H9 (cell line): ENCODE results near the gene PNPLA6. TPM values are rescaled to one million over a fixed set of nuclear protein-coding genes. Genes with fewer than 3 reads are reported as not detected.

Experiments used
- DNase-seq: peaks from one replicate; pipeline ENCODE4 v3.0.0-alpha.2; 2017
- H2AFZ ChIP-seq: one replicate; pipeline ENCODE4 v1.6.1; 2013; ENCODE audit warnings: mild to moderate bottlenecking, low read length, control low read depth, moderate library complexity
- H2AK5ac ChIP-seq: 2 replicates; pipeline ENCODE4 v1.6.1; 2013; ENCODE audit warnings: low read length, control low read depth, mixed read lengths; ENCODE audit not compliant: insufficient read length
- H2BK120ac ChIP-seq: one replicate; pipeline ENCODE4 v1.6.1; 2013; ENCODE audit warnings: low read depth, mild to moderate bottlenecking, low read length, control low read depth, inconsistent platforms; ENCODE audit not compliant: poor library complexity, severe bottlenecking
- H2BK12ac ChIP-seq: 2 replicates; pipeline ENCODE4 v1.6.1; 2013; ENCODE audit warnings: low read length, control low read depth, mixed read lengths, low read depth; ENCODE audit not compliant: insufficient read length
- H2BK15ac ChIP-seq: 2 replicates; pipeline ENCODE4 v1.6.1; 2013; ENCODE audit warnings: low read depth, low read length, control low read depth
- H2BK20ac ChIP-seq: one replicate; pipeline ENCODE4 v1.6.1; 2013; ENCODE audit warnings: low read depth, mild to moderate bottlenecking, low read length, control low read depth, inconsistent platforms; ENCODE audit not compliant: poor library complexity, severe bottlenecking
- H2BK5ac ChIP-seq: 2 replicates; pipeline ENCODE4 v1.6.1; 2013; ENCODE audit warnings: low read length, control low read depth, mixed read lengths; ENCODE audit not compliant: insufficient read length
- H3K14ac ChIP-seq: 2 replicates; pipeline ENCODE4 v1.6.1; 2013; ENCODE audit warnings: low read length, control low read depth; ENCODE audit not compliant: insufficient read depth
- H3K18ac ChIP-seq: 2 replicates; pipeline ENCODE4 v1.6.1; 2013; ENCODE audit warnings: low read depth, mild to moderate bottlenecking, mixed read lengths, low read length, control low read depth; ENCODE audit not compliant: insufficient read length
- H3K23ac ChIP-seq: 2 replicates; pipeline ENCODE4 v1.6.1; 2013; ENCODE audit warnings: low read length, control low read depth, mixed read lengths, low read depth; ENCODE audit not compliant: insufficient read length
- H3K23me2 ChIP-seq: 2 replicates; pipeline ENCODE4 v1.6.1; 2013; ENCODE audit warnings: low read depth, mild to moderate bottlenecking, mixed read lengths, low read length, control low read depth; ENCODE audit not compliant: insufficient read length, poor library complexity, severe bottlenecking
- H3K27ac ChIP-seq: 2 replicates; pipeline ENCODE4 v1.5.1; 2013; ENCODE audit warnings: low read length, control low read depth, mixed read lengths, low read depth; ENCODE audit not compliant: insufficient read length
- H3K27me3 ChIP-seq: 2 replicates; pipeline ENCODE4 v1.6.1; 2013; ENCODE audit warnings: low read length, control low read depth, inconsistent platforms; ENCODE audit not compliant: insufficient read depth
- H3K4ac ChIP-seq: 2 replicates; pipeline ENCODE4 v1.6.1; 2013; ENCODE audit warnings: low read depth, mild to moderate bottlenecking, control low read depth, inconsistent platforms, low read length, moderate library complexity
- H3K4me1 ChIP-seq: 2 replicates; pipeline ENCODE4 v1.6.1; 2013; ENCODE audit warnings: low read length, control low read depth, inconsistent platforms; ENCODE audit not compliant: insufficient read depth
- H3K4me2 ChIP-seq: 2 replicates; pipeline ENCODE4 v1.6.1; 2013; ENCODE audit warnings: low read length, control low read depth, mixed read lengths; ENCODE audit not compliant: insufficient read length, insufficient read depth
- H3K56ac ChIP-seq: 2 replicates; pipeline ENCODE4 v1.6.1; 2013; ENCODE audit warnings: low read depth, mild to moderate bottlenecking, mixed read lengths, low read length, control low read depth; ENCODE audit not compliant: insufficient read length
- H3K79me1 ChIP-seq: 2 replicates; pipeline ENCODE4 v1.6.1; 2013; ENCODE audit warnings: low read depth, mild to moderate bottlenecking, moderate library complexity, low read length, control low read depth, inconsistent platforms; ENCODE audit not compliant: insufficient read depth, poor library complexity, severe bottlenecking
- H3K79me2 ChIP-seq: 2 replicates; pipeline ENCODE4 v1.6.1; 2013; ENCODE audit warnings: low read length, control low read depth, inconsistent platforms; ENCODE audit not compliant: insufficient read depth
- H3K9ac ChIP-seq: 2 replicates; pipeline ENCODE4 v1.6.1; 2013; ENCODE audit warnings: low read length, control low read depth, mixed read lengths; ENCODE audit not compliant: insufficient read length; ENCODE audit errors: extremely low read depth
- H3K9me3 ChIP-seq: one replicate; pipeline ENCODE4 v1.6.1; 2013; ENCODE audit warnings: low read depth, low read length, inconsistent platforms; ENCODE audit not compliant: control insufficient read depth
- H3T11ph ChIP-seq: one replicate; pipeline ENCODE4 v1.6.1; 2013; ENCODE audit warnings: mild to moderate bottlenecking, low read length, control low read depth, inconsistent platforms
- H4K20me1 ChIP-seq: one replicate; pipeline ENCODE4 v1.6.1; 2013; ENCODE audit not compliant: control insufficient read depth, insufficient read length, insufficient read depth
- H4K5ac ChIP-seq: 2 replicates; pipeline ENCODE4 v1.6.1; 2013; ENCODE audit warnings: low read depth, mild to moderate bottlenecking, mixed read lengths, low read length, control low read depth; ENCODE audit not compliant: insufficient read length
- H4K8ac ChIP-seq: replicated peaks from 2 replicates; pipeline ENCODE4 v1.6.1; 2013; ENCODE audit warnings: low read length, control low read depth, mixed read lengths, low read depth; ENCODE audit not compliant: insufficient read length
- H4K91ac ChIP-seq: 2 replicates; pipeline ENCODE4 v1.6.1; 2013; ENCODE audit warnings: low read depth, mild to moderate bottlenecking, moderate library complexity, mixed read lengths, low read length, control low read depth; ENCODE audit not compliant: insufficient read length
- H3K27ac Mint-ChIP-seq, 3 experiments: 2 replicates in 2 of 3; 3 replicates in 1 of 3; pipeline ENCODE4 v1.8.0; 2020 to 2021; ENCODE audit warnings: mixed read lengths in 3 of 3, mild to moderate bottlenecking in 1 of 3, moderate library complexity in 1 of 3
- H3K27me3 Mint-ChIP-seq: 2 replicates; pipeline ENCODE4 v1.8.0; 2021; ENCODE audit warnings: low read depth, mild to moderate bottlenecking, moderate library complexity, mixed read lengths
- H3K36me3 Mint-ChIP-seq, 3 experiments: 2 replicates in 2 of 3; 3 replicates in 1 of 3; pipeline ENCODE4 v1.8.0; 2020 to 2021; ENCODE audit warnings: low read depth in 3 of 3, mixed read lengths in 3 of 3; ENCODE audit not compliant: insufficient read depth in 1 of 3
- H3K4me1 Mint-ChIP-seq, 2 experiments: 2 replicates each; pipeline ENCODE4 v1.8.0; 2020; ENCODE audit warnings: mixed read lengths in 2 of 2
- H3K4me3 Mint-ChIP-seq, 2 experiments: 2 replicates in 1 of 2; 3 replicates in 1 of 2; pipeline ENCODE4 v1.8.0; 2020 to 2021; ENCODE audit warnings: mild to moderate bottlenecking in 2 of 2, mixed read lengths in 2 of 2, moderate library complexity in 1 of 2
- H3K9me3 Mint-ChIP-seq, 2 experiments: 2 replicates in 1 of 2; 3 replicates in 1 of 2; pipeline ENCODE4 v1.8.0; 2020; ENCODE audit warnings: mild to moderate bottlenecking in 2 of 2, mixed read lengths in 2 of 2, moderate library complexity in 1 of 2
- WGBS: extraction: QIAGEN DNeasy Blood & Tissue Kit; methylation state at CpG from one replicate; pipeline ENCODE4 v1.1.7; 2013; ENCODE audit warnings: missing lambda C conversion rate, low lambda C conversion rate, mixed read lengths; ENCODE audit not compliant: insufficient read length; ENCODE audit errors: extremely low coverage; 5-methylcytosine and 5-hydroxymethylcytosine counted together
- total RNA-seq: library from RNA; stranded (reverse); gene quantifications from 2 replicates; pipeline ENCODE4 v1.2.1, GENCODE V29; 2021
- TF ChIP-seq, protein P1 (sequence below): fragments of 200-600 bp; sonication (generic); conservative IDR thresholded peaks from 3 replicates; pipeline ENCODE4 v1.8.0; 2021; ENCODE audit warnings: antibody characterized with exemption, mild to moderate bottlenecking

PNPLA6 gene
- total RNA-seq, 1 experiment from 2014 or later, result 130 TPM

DNA sequence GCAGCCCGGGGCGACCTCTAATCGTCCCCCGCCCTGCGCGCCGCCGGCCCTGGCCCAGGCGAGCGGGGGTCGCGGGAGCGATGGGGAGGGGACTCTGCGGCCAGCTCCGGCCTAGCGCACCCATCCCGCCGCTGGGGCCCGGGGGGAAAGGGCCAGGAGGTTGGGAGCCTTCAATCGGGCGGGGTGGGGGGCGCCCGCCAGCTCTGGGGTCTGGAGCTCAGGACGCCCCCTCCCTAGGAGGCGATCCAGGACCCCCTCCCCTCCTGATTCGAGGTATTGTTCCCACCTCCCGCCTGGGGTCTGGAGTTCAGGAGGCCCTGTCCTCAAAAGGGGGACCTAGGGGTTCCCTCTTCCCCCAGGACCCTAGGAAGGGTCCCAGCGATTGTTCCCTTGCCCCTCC lies 19.2 kb upstream of the PNPLA6 start:
- Histone ChIP-seq H2AK5ac (no peak overlapping the region), H3K79me2 (0 out of 2 replicates have a peak, but pooled peaks cover 2% of the 10 kb centered on the region), H2BK12ac (no peak overlapping the region), H3K56ac (no peak overlapping the region), H3T11ph (no peak overlapping the region), H3K4me2 (peak overlapping the region; percentile 74), H4K8ac (no peak overlapping the region), H3K4ac (no peak overlapping the region), H3K9ac (peak overlapping the region; percentile 58), H3K4me1 (0 out of 2 replicates have a peak, but pooled peaks cover 4% of the 10 kb centered on the region), H3K9me3 (no peaks in the 10 kb centered on the region), H3K14ac (no peak overlapping the region), H3K23me2 (peaks cover 8% of the 10 kb centered on the region), H3K27me3 (no peaks in the 10 kb centered on the region), H2AFZ (no peak overlapping the region), H2BK20ac (no peak overlapping the region), H2BK5ac (no peak overlapping the region), H3K23ac (no peak overlapping the region), H3K27ac (no peak overlapping the region), H4K20me1 (no peaks in the 10 kb centered on the region), H3K18ac (peak overlapping the region; percentile 51), H2BK15ac (no peak overlapping the region), H4K91ac (no peak overlapping the region), H4K5ac (no peak overlapping the region), H3K79me1 (no peaks in the 10 kb centered on the region), H2BK120ac (no peak overlapping the region)
- Mint-ChIP-seq H3K27me3 (no peaks in the 10 kb centered on the region; the same call in 1 of the 2 replicates), H3K4me1 (peaks cover 11 to 24% of the 10 kb centered on the region in 2 experiments), H3K27ac (peak overlapping the region in 2 of 3 experiments; percentile 24 to 82; a peak in 2 of 7 replicates), H3K36me3 (peaks cover 3 to 18% (median 13%) of the 10 kb centered on the region in 3 experiments; a peak in 5 of 7 replicates), H3K4me3 (peak overlapping the region; percentile 76 to 87), H3K9me3 (no peaks in the 10 kb centered on the region; a peak in 1 of 5 replicates)
- WGBS, result no CpG with 5 or more reads among the region's 28 CpGs
- TF ChIP-seq, protein P1, sequence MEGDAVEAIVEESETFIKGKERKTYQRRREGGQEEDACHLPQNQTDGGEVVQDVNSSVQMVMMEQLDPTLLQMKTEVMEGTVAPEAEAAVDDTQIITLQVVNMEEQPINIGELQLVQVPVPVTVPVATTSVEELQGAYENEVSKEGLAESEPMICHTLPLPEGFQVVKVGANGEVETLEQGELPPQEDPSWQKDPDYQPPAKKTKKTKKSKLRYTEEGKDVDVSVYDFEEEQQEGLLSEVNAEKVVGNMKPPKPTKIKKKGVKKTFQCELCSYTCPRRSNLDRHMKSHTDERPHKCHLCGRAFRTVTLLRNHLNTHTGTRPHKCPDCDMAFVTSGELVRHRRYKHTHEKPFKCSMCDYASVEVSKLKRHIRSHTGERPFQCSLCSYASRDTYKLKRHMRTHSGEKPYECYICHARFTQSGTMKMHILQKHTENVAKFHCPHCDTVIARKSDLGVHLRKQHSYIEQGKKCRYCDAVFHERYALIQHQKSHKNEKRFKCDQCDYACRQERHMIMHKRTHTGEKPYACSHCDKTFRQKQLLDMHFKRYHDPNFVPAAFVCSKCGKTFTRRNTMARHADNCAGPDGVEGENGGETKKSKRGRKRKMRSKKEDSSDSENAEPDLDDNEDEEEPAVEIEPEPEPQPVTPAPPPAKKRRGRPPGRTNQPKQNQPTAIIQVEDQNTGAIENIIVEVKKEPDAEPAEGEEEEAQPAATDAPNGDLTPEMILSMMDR, result no peak
- no peak for DNase-seq
